Effector memory CD8-positive, alpha-beta T cell (primary cell): ENCODE measurements around the gene MCTP1.

Experiments used
- ATAC-seq: fragments of 150-1000 bp; cut with Tn5 transposase; replicated peaks from 2 replicates; pipeline ENCODE4 v1.10.0; 2021; ENCODE audit warnings: mild to moderate bottlenecking, moderate library complexity
- DNase-seq, 3 experiments: peaks; one replicate each; pipeline ENCODE4 v3.0.0; 2021
- H3K27ac Mint-ChIP-seq, 2 donors: one replicate each; pipeline ENCODE4 v1.8.0; 2022; ENCODE audit warnings: mild to moderate bottlenecking in 2 of 2, mixed read lengths in 2 of 2, moderate library complexity in 2 of 2
- H3K27me3 Mint-ChIP-seq, 2 donors: one replicate each; pipeline ENCODE4 v1.8.0; 2022; ENCODE audit warnings: mixed read lengths in 2 of 2
- H3K36me3 Mint-ChIP-seq: one replicate; pipeline ENCODE4 v1.8.0; 2022; ENCODE audit warnings: mild to moderate bottlenecking, moderate library complexity, mixed read lengths; ENCODE audit not compliant: insufficient read depth
- H3K4me1 Mint-ChIP-seq, 2 donors: one replicate each; pipeline ENCODE4 v1.8.0; 2022; ENCODE audit warnings: low read depth in 2 of 2, mixed read lengths in 2 of 2
- H3K4me3 Mint-ChIP-seq, 2 donors: one replicate each; pipeline ENCODE4 v1.8.0; 2022; ENCODE audit warnings: mild to moderate bottlenecking in 2 of 2, mixed read lengths in 2 of 2, moderate library complexity in 2 of 2
- H3K9me3 Mint-ChIP-seq, 2 donors: one replicate each; pipeline ENCODE4 v1.8.0; 2022; ENCODE audit warnings: mixed read lengths in 2 of 2

The MCTP1 gene

GRCh38 chr5:94779684-94780083 is 505.2 kb downstream of the MCTP1 start:
- Mint-ChIP-seq H3K4me1 (no peaks in the 10 kb centered on the region), H3K27me3 (peaks cover 9 to 42% of the 10 kb centered on the region in 2 donors), H3K27ac (no peak overlapping the region), H3K9me3 (no peaks in the 10 kb centered on the region), H3K4me3 (no peak overlapping the region), H3K36me3 (no peaks in the 10 kb centered on the region)
- ATAC-seq (no peak), DNase-seq (no peak)

- H3K27ac Mint-ChIP-seq, result peak overlapping the region in 1 of 2 donors; percentile 24
- no peaks in the 10 kb centered on the region for H3K36me3 Mint-ChIP-seq
- DNase-seq (no peak), ATAC-seq (no peak)
- no peak overlapping the region for H3K4me3 Mint-ChIP-seq
- peaks cover 9 to 42% of the 10 kb centered on the region in 2 donors for H3K27me3 Mint-ChIP-seq
- H3K9me3 Mint-ChIP-seq, result no peaks in the 10 kb centered on the region
- H3K4me1 Mint-ChIP-seq, result no peaks in the 10 kb centered on the region
Measured at GRCh38 chr5:94778732-94779131, 506.2 kb downstream of the MCTP1 start.

DNA sequence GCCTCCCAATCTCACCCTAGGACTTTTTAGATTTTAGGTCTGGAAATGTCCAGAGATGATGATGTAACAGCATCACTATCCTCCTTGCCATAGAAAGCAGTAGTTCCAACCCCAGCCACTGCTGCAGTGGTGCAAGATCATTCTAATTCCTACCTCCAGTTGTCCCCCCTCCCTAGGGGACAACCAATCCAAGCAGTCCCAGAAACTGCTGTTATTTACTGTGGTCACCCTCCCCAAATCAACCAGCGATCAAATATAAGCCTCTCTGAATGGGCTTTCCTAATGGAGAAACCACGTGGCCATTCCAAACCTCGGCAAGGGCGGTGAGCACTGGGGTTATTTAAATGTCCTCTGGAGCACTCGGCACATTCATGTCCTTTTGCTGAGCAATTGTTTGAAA is 506.6 kb downstream of the MCTP1 start:
- ATAC-seq (no peak), DNase-seq (no peak)
- H3K27ac Mint-ChIP-seq, result no peak overlapping the region
- no peak overlapping the region for H3K4me3 Mint-ChIP-seq
- no peaks in the 10 kb centered on the region for H3K9me3 Mint-ChIP-seq
- peaks cover 13 to 42% of the 10 kb centered on the region in 2 donors for H3K27me3 Mint-ChIP-seq
- H3K36me3 Mint-ChIP-seq, result no peaks in the 10 kb centered on the region
- no peaks in the 10 kb centered on the region for H3K4me1 Mint-ChIP-seq

DNA sequence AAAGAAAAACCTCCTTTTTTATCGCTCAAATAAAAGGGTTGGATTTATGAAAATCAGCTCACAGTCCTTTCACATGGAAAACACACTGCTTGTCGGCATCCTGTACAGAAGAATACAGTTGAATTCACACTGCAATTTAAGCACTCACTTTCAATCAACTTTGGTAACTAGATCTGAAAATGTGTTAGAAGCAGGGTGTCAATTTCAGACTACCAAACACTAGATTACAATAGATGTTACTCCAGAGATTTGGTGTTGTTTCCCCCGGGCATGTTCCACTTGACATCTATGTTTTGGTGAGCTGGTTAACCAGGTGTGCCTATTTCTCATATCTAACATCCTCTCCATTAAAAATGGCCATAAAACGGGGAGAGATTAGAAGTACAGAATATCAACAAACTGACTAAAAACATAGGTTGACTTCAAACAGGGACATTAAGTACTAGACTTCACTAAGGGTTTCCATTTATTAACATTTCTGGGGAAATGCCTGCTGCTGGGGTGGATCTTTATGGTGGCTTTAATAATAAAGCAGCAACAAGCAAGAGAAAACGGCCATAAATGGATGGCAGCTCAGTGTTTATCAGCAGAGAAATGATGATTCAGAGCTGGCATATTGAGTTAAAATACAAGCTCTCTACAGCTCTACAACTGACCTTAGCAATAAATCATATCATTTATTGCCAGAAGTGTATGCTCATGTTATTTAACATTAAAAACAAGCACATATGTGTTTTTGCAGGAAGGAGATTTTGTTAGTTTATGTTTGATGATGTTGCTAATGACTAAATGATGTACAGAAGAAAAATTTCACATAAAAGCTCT is 507.6 kb downstream of the MCTP1 start:
- Mint-ChIP-seq H3K4me1 (no peaks in the 10 kb centered on the region), H3K27ac (no peak overlapping the region), H3K36me3 (no peaks in the 10 kb centered on the region), H3K9me3 (no peaks in the 10 kb centered on the region), H3K27me3 (peaks cover 14 to 34% of the 10 kb centered on the region in 2 donors), H3K4me3 (no peak overlapping the region)
- DNase-seq (no peak), ATAC-seq (no peak)

DNA sequence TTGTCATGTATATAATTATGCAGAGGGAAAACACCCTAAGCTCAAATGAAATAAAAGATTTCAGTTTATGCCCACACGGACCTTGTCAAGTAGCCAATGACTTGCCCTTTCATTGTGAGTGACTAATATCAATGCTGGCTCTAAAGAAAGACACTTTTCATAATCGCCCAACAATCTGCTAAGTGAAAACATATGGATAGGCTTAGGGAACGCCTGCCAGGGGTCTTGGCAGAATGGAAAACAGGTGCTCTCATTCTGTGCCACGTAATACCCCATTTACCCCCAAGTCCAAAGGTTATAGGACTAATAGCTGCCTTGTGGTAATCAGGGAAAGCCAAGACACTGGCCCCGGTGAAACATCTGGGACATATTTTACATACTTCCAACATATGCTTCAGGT is 508.7 kb downstream of the MCTP1 start:
- no peak for DNase-seq
- Mint-ChIP-seq H3K4me3 (no peak overlapping the region), H3K27me3 (peaks cover 14 to 32% of the 10 kb centered on the region in 2 donors), H3K36me3 (no peaks in the 10 kb centered on the region), H3K4me1 (no peaks in the 10 kb centered on the region), H3K9me3 (no peaks in the 10 kb centered on the region), H3K27ac (no peak overlapping the region)
- no peak for ATAC-seq

DNA sequence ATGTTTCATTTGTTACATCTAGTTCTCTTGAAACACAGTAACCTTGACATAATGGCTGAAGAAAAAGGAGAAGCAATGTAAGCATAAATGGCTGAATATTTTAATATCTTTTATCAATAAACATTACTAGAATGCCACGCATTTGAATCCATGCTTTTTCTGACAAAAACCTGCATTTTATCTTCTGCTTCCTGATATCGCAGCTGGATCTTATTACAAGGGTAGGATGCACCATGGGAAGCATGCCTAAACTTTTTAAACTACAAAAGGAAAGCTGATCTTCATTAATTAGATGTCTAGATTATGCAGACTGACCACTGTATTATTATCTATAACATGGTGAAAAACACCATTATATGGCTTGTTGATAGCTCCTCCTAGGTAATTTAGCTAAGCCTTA is 509.8 kb downstream of the MCTP1 start:
- H3K36me3 Mint-ChIP-seq, result no peaks in the 10 kb centered on the region
- peaks cover 14 to 32% of the 10 kb centered on the region in 2 donors for H3K27me3 Mint-ChIP-seq
- no peaks in the 10 kb centered on the region for H3K9me3 Mint-ChIP-seq
- ATAC-seq (no peak), DNase-seq (no peak)
- no peak overlapping the region for H3K27ac Mint-ChIP-seq
- H3K4me3 Mint-ChIP-seq, result no peak overlapping the region
- no peaks in the 10 kb centered on the region for H3K4me1 Mint-ChIP-seq

- no peaks in the 10 kb centered on the region for H3K36me3 Mint-ChIP-seq
- DNase-seq (no peak), ATAC-seq (no peak)
Measured at GRCh38 chr5:94771742-94772141, 513.2 kb downstream of the MCTP1 start.

GRCh38 chr5:94769996-94770395 is 514.9 kb downstream of the MCTP1 start:
- Mint-ChIP-seq H3K4me3 (no peak overlapping the region), H3K9me3 (no peaks in the 10 kb centered on the region), H3K27me3 (peaks cover 10 to 22% of the 10 kb centered on the region in 2 donors), H3K4me1 (no peaks in the 10 kb centered on the region), H3K27ac (no peak overlapping the region), H3K36me3 (no peaks in the 10 kb centered on the region)
- no peak for ATAC-seq
- no peak for DNase-seq

More at GRCh38 chr5:94771742-94772141, 513.2 kb downstream of the MCTP1 start:
- no peaks in the 10 kb centered on the region for H3K4me1 Mint-ChIP-seq
- no peak overlapping the region for H3K27ac Mint-ChIP-seq
- H3K4me3 Mint-ChIP-seq, result no peak overlapping the region
- peaks cover 8 to 11% of the 10 kb centered on the region in 2 donors for H3K27me3 Mint-ChIP-seq
- H3K9me3 Mint-ChIP-seq, result no peaks in the 10 kb centered on the region

- no peak overlapping the region for H3K27ac Mint-ChIP-seq
- ATAC-seq (no peak), DNase-seq (no peak)
- no peak overlapping the region for H3K4me3 Mint-ChIP-seq
- H3K9me3 Mint-ChIP-seq, result no peaks in the 10 kb centered on the region
- H3K4me1 Mint-ChIP-seq, result no peaks in the 10 kb centered on the region
- no peaks in the 10 kb centered on the region for H3K36me3 Mint-ChIP-seq
- H3K27me3 Mint-ChIP-seq, result peaks cover 7 to 17% of the 10 kb centered on the region in 2 donors
Measured at GRCh38 chr5:94761786-94762185, 523.1 kb downstream of the MCTP1 start.

GRCh38 chr5:94761055-94761454 is 523.8 kb downstream of the MCTP1 start:
- H3K9me3 Mint-ChIP-seq, result no peaks in the 10 kb centered on the region
- peaks cover 7 to 14% of the 10 kb centered on the region in 2 donors for H3K27me3 Mint-ChIP-seq
- H3K4me1 Mint-ChIP-seq, result no peaks in the 10 kb centered on the region
- no peak overlapping the region for H3K4me3 Mint-ChIP-seq
- DNase-seq (no peak), ATAC-seq (no peak)
- no peak overlapping the region for H3K27ac Mint-ChIP-seq
- H3K36me3 Mint-ChIP-seq, result no peaks in the 10 kb centered on the region

DNA sequence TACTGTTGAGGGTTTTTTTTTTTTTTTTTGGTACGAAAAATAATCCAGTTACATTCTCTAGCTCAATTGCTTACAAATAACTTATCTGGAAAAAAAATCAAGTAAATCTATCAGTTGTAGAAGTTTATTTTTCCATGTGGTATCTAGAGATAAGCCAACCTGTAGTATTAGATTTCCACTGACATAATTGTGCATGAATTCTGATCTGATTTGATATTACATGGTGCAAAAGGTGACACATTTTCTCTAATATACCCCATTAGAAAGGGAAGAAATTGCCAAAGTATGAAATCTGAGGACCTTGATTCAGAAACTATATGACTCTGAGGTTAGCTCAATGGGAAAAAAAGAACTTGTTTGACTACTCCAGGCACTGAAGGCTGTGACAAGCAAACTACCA is 524.9 kb downstream of the MCTP1 start:
- H3K4me1 Mint-ChIP-seq, result no peaks in the 10 kb centered on the region
- H3K27ac Mint-ChIP-seq, result no peak overlapping the region
- ATAC-seq, result no peak
- no peaks in the 10 kb centered on the region for H3K36me3 Mint-ChIP-seq
- peaks cover 0 to 6% of the 10 kb centered on the region in 2 donors for H3K27me3 Mint-ChIP-seq
- H3K9me3 Mint-ChIP-seq, result no peaks in the 10 kb centered on the region
- H3K4me3 Mint-ChIP-seq, result no peak overlapping the region
- no peak for DNase-seq

GRCh38 chr5:94759022-94759421 is 525.9 kb downstream of the MCTP1 start:
- H3K9me3 Mint-ChIP-seq, result no peaks in the 10 kb centered on the region
- no peak for DNase-seq
- H3K27me3 Mint-ChIP-seq, result peaks cover 0 to 6% of the 10 kb centered on the region in 2 donors
- no peak for ATAC-seq
- H3K4me1 Mint-ChIP-seq, result no peaks in the 10 kb centered on the region
- no peaks in the 10 kb centered on the region for H3K36me3 Mint-ChIP-seq
- H3K4me3 Mint-ChIP-seq, result no peak overlapping the region
- H3K27ac Mint-ChIP-seq, result no peak overlapping the region

GRCh38 chr5:94754824-94755223 is 530.1 kb downstream of the MCTP1 start:
- DNase-seq (no peak), ATAC-seq (no peak)
- Mint-ChIP-seq H3K9me3 (no peaks in the 10 kb centered on the region), H3K4me1 (no peaks in the 10 kb centered on the region), H3K36me3 (no peaks in the 10 kb centered on the region), H3K27me3 (no peaks in the 10 kb centered on the region), H3K27ac (no peak overlapping the region), H3K4me3 (no peak overlapping the region)

- H3K9me3 Mint-ChIP-seq, result no peaks in the 10 kb centered on the region
- no peak for ATAC-seq
- H3K4me3 Mint-ChIP-seq, result no peak overlapping the region
- H3K4me1 Mint-ChIP-seq, result no peaks in the 10 kb centered on the region
- H3K27me3 Mint-ChIP-seq, result no peaks in the 10 kb centered on the region
- no peaks in the 10 kb centered on the region for H3K36me3 Mint-ChIP-seq
- no peak overlapping the region for H3K27ac Mint-ChIP-seq
- no peak for DNase-seq
Measured at GRCh38 chr5:94751460-94751859, 533.4 kb downstream of the MCTP1 start.
